CD14-positive monocyte (primary cell): ENCODE data around the gene SPTBN4. TPM values are rescaled to one million over a fixed set of nuclear protein-coding genes. Genes with fewer than 3 reads are reported as not detected.

Experiments used
- DNase-seq, 3 donors: peaks; one replicate each; pipeline ENCODE4 v3.0.0-alpha.2; 2011 to 2022
- H2AFZ ChIP-seq: 2 replicates; pipeline ENCODE4 v1.6.0; 2012; ENCODE audit warnings: mild to moderate bottlenecking, low read depth, low read length, inconsistent platforms; ENCODE audit not compliant: insufficient read depth, poor library complexity, severe bottlenecking
- H3K27ac ChIP-seq, 2 donors: 1 replicate in 1 of 2; 2 replicates in 1 of 2; pipeline ENCODE4 v1.5.1; 2012 to 2013; ENCODE audit warnings: low read length in 2 of 2, control low read depth in 1 of 2, inconsistent platforms in 1 of 2, low read depth in 1 of 2, mild to moderate bottlenecking in 1 of 2
- H3K27me3 ChIP-seq, 2 donors: one replicate each; pipeline versions ENCODE4 v1.6.0 to v1.6.1; 2011 to 2013; ENCODE audit warnings: low read length in 2 of 2; ENCODE audit not compliant: control insufficient read depth in 2 of 2, insufficient read depth in 2 of 2
- H3K36me3 ChIP-seq, 2 donors: replicated peaks in 1 of 2; 1 replicate in 1 of 2; 2 replicates in 1 of 2; pipeline versions ENCODE4 v1.5.1 to v1.6.1; 2012 to 2013; ENCODE audit warnings: low read length in 2 of 2, control low read depth in 1 of 2, inconsistent platforms in 1 of 2, mild to moderate bottlenecking in 1 of 2; ENCODE audit not compliant: insufficient read depth in 2 of 2, control insufficient read depth in 1 of 2
- H3K4me1 ChIP-seq, 2 donors: 1 replicate in 1 of 2; 2 replicates in 1 of 2; pipeline versions ENCODE4 v1.5.1 to v1.6.1; 2012 to 2013; ENCODE audit warnings: low read length in 2 of 2, control low read depth in 1 of 2, inconsistent platforms in 1 of 2, mild to moderate bottlenecking in 1 of 2, moderate library complexity in 1 of 2; ENCODE audit not compliant: insufficient read depth in 2 of 2, control insufficient read depth in 1 of 2
- H3K4me2 ChIP-seq: replicated peaks from 2 replicates; pipeline ENCODE3; 2012; ENCODE audit warnings: low read length, moderate library complexity, mild to moderate bottlenecking; ENCODE audit not compliant: poor library complexity, severe bottlenecking; ENCODE audit errors: extremely low read depth
- H3K4me3 ChIP-seq, 3 experiments: fragments of 200-600 bp in 1 of 3; sonication (generic) in 1 of 3; replicated peaks in 1 of 3; 1 replicate in 2 of 3; 2 replicates in 1 of 3; pipeline ENCODE4 v1.5.1; 2011 to 2013; ENCODE audit warnings: low read length in 3 of 3, mild to moderate bottlenecking in 3 of 3, control low read depth in 2 of 3, low read depth in 2 of 3, inconsistent platforms in 1 of 3, moderate library complexity in 1 of 3
- H3K79me2 ChIP-seq: 2 replicates; pipeline ENCODE4 v1.6.0; 2012; ENCODE audit warnings: mild to moderate bottlenecking, control low read depth, inconsistent platforms, low read length, moderate library complexity; ENCODE audit not compliant: insufficient read depth
- H3K9ac ChIP-seq: 2 replicates; pipeline ENCODE4 v1.6.0; 2017; ENCODE audit warnings: low read length, mild to moderate bottlenecking; ENCODE audit not compliant: insufficient read depth, poor library complexity, severe bottlenecking
- H3K9me3 ChIP-seq, 2 donors: replicated peaks in 1 of 2; 1 replicate in 1 of 2; 2 replicates in 1 of 2; pipeline versions ENCODE4 v1.5.1 to v1.6.1; 2012 to 2013; ENCODE audit warnings: low read length in 2 of 2, control low read depth in 1 of 2; ENCODE audit not compliant: control insufficient read depth in 1 of 2, insufficient read depth in 1 of 2
- H4K20me1 ChIP-seq: 2 replicates; pipeline ENCODE4 v1.6.0; 2012; ENCODE audit warnings: mild to moderate bottlenecking, low read length, control low read depth, moderate library complexity; ENCODE audit not compliant: insufficient read depth
- H3K27ac Mint-ChIP-seq, 7 donors: one replicate each; pipeline ENCODE4 v1.8.0; 2020; ENCODE audit warnings: mild to moderate bottlenecking in 7 of 7, mixed read lengths in 7 of 7, moderate library complexity in 6 of 7, inconsistent platforms in 2 of 7
- H3K27me3 Mint-ChIP-seq, 3 donors: one replicate each; pipeline ENCODE4 v1.8.0; 2021 to 2022; ENCODE audit warnings: low read depth in 3 of 3, mild to moderate bottlenecking in 3 of 3, mixed read lengths in 3 of 3, moderate library complexity in 3 of 3, inconsistent platforms in 1 of 3
- H3K36me3 Mint-ChIP-seq, 2 donors: one replicate each; pipeline ENCODE4 v1.8.0; 2020; ENCODE audit warnings: mixed read lengths in 2 of 2, inconsistent platforms in 1 of 2, mild to moderate bottlenecking in 1 of 2
- H3K4me1 Mint-ChIP-seq: one replicate; pipeline ENCODE4 v1.8.0; 2020; ENCODE audit warnings: mild to moderate bottlenecking, mixed read lengths
- H3K4me3 Mint-ChIP-seq, 2 donors: one replicate each; pipeline ENCODE4 v1.8.0; 2020; ENCODE audit warnings: mild to moderate bottlenecking in 2 of 2, mixed read lengths in 2 of 2, moderate library complexity in 1 of 2
- H3K9me3 Mint-ChIP-seq, 7 donors: one replicate each; pipeline ENCODE4 v1.8.0; 2020 to 2022; ENCODE audit warnings: mixed read lengths in 7 of 7, mild to moderate bottlenecking in 6 of 7, moderate library complexity in 6 of 7, inconsistent platforms in 2 of 7
- CTCF ChIP-seq: fragments of 200-600 bp; IDR thresholded peaks from one replicate; pipeline ENCODE4 v1.8.0; 2022; ENCODE audit warnings: antibody characterized with exemption, mild to moderate bottlenecking
- WGBS: methylation state at CpG from one replicate; pipeline ENCODE4 v1.1.5; 2013; ENCODE audit warnings: missing lambda C conversion rate; ENCODE audit not compliant: insufficient coverage; 5-methylcytosine and 5-hydroxymethylcytosine counted together
- intact Hi-C, 2 donors: fragments of 100-400 bp; cut with micrococcal nuclease; formaldehyde crosslinking; loops; one replicate each; pipeline versions ENCODE4 v1.15.0 to v1.15.1; 2023
- polyA plus RNA-seq, 3 donors: library from polyadenylated mRNA; depleted of rRNA in 1 of 3; unstranded in 2 of 3; stranded (reverse) in 1 of 3; fragments of 300-500 nt in 2 of 3; fragments of >200 nt in 1 of 3; fragmentation: Illumina TruSeq in 2 of 3; gene quantifications; 1 replicate in 2 of 3; 2 replicates in 1 of 3; pipeline ENCODE4 v1.2.3, GENCODE V29; 2012 to 2021

Gene SPTBN4
- polyA plus RNA-seq, 3 donors = 0.07 TPM; not detected in 2

- Mint-ChIP-seq H3K4me3 (no peak overlapping the region), H3K9me3 (peaks cover 0 to 3% (median 0%) of the 10 kb centered on the region in 7 donors), H3K27me3 (peaks cover 3 to 8% (median 4%) of the 10 kb centered on the region in 3 donors), H3K36me3 (peaks cover 9 to 11% of the 10 kb centered on the region in 2 donors), H3K27ac (peak overlapping the region in 3 of 7 donors; percentile 30 to 74 (median 39)), H3K4me1 (peaks cover 46% of the 10 kb centered on the region)
- H2AFZ ChIP-seq = peak overlapping the region; percentile 77
- peaks cover 15% of the 10 kb centered on the region for H3K79me2 ChIP-seq
- H3K4me2 ChIP-seq = no peak overlapping the region
- intact Hi-C loops = no loop called here
- peaks cover 9% of the 10 kb centered on the region in 2 donors for H3K36me3 ChIP-seq
- WGBS = 63% methylated on average over 3 of the region's 3 CpGs
- no peak overlapping the region for H3K27ac ChIP-seq
- peaks cover 34 to 50% of the 10 kb centered on the region in 2 donors for H3K4me1 ChIP-seq
- DNase-seq = no peak
- no peak for TF ChIP-seq CTCF
- peaks cover 8% of the 10 kb centered on the region for H4K20me1 ChIP-seq
- no peak overlapping the region for H3K4me3 ChIP-seq
- H3K9ac ChIP-seq = no peak overlapping the region
- H3K27me3 ChIP-seq = no peaks in the 10 kb centered on the region
- no peaks in the 10 kb centered on the region for H3K9me3 ChIP-seq
Measured at GRCh38 chr19:40418040-40418439, 48.8 kb upstream of the SPTBN4 start.

GRCh38 chr19:40419066-40419612, 47.7 kb upstream of the SPTBN4 start:
- Histone ChIP-seq H4K20me1 (peaks cover 11% of the 10 kb centered on the region), H3K27ac (no peak overlapping the region), H3K4me1 (peaks cover 37 to 52% of the 10 kb centered on the region in 2 donors), H3K4me3 (no peak overlapping the region), H3K9me3 (no peaks in the 10 kb centered on the region), H2AFZ (no peak overlapping the region), H3K36me3 (peaks cover 12 to 13% of the 10 kb centered on the region in 2 donors), H3K79me2 (peaks cover 24% of the 10 kb centered on the region), H3K9ac (no peak overlapping the region), H3K27me3 (no peaks in the 10 kb centered on the region), H3K4me2 (no peak overlapping the region)
- 88% methylated on average over 3 of the region's 5 CpGs for WGBS
- Mint-ChIP-seq H3K9me3 (peaks cover 0 to 3% (median 0%) of the 10 kb centered on the region in 7 donors), H3K27ac (peak overlapping the region in 3 of 7 donors; percentile 35 to 72 (median 62)), H3K36me3 (peaks cover 11 to 15% of the 10 kb centered on the region in 2 donors), H3K27me3 (peaks cover 1 to 7% (median 4%) of the 10 kb centered on the region in 3 donors), H3K4me1 (peaks cover 47% of the 10 kb centered on the region), H3K4me3 (no peak overlapping the region)
- intact Hi-C loops = no loop called here
- DNase-seq = no peak
- TF ChIP-seq CTCF = no peak
